ENCODE measurements around the gene KIF3C. TPM values are rescaled to one million over a fixed set of nuclear protein-coding genes. Genes with fewer than 3 reads are reported as not detected.

KIF3C gene
- total and polyA plus RNA-seq, 10 of the 15 experiments (the other 5 are each of a cell fraction or from before 2014, with no cell fraction given), result 0.10 to 0.63 (median 0.46) TPM

DNA sequence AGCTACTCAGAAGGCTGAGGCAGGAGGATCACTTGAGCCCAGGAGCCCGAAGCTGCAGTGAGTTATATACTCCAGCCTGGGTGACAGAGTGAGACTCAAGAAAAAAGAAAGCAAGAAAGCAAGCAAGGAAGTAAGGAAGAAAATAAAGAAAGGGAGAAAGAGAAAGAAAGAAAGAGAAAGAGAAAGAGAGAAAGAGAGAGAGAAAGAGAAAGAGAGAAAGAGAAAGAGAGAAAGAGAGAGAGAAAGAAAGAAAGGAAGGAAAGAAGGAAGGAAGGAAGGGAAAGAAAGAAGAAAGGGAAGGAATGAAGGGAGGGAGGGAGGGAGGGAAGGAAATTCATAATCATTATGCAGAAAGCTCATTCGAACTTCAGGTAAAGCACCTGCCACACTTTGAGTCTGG is 33.9 kb downstream of the KIF3C start:
- no peaks in the 10 kb centered on the region for H3K36me3 ChIP-seq (ENCODE audit: control insufficient read depth in 2 of 2, insufficient read depth in 2 of 2, low read length in 1 of 2)
- no peak for ATAC-seq
- H3K27ac ChIP-seq (ENCODE audit: control insufficient read depth, insufficient read depth), result no peak overlapping the region
- intact Hi-C loops (cut with micrococcal nuclease; ENCODE audit: unreplicated experiment) (no loop called here), in situ Hi-C loops (cut with MboI) (loop anchor here (5.0 kb wide), 1 partner anchor 629 kb away; no protein-coding TSS in a partner anchor)
- no peaks in the 10 kb centered on the region for H3K4me1 ChIP-seq (ENCODE audit: control insufficient read depth, insufficient read depth, low read length)
- no peak overlapping the region for H2AFZ ChIP-seq (ENCODE audit: control insufficient read depth, low read depth, low read length)
- H3K9me3 ChIP-seq (replicated peaks; ENCODE audit: control insufficient read depth, insufficient read depth, low read length), result no peaks in the 10 kb centered on the region
- FAIRE-seq, result no peak
- no peak for DNase-seq (ENCODE audit: low read depth, low spot score)
- CTCF ChIA-PET, result interaction anchor here (0.6 to 3.3 kb wide), 6 partner anchors 8 to 1541 kb away, joined by 3 to 21 read pairs (median 6); no protein-coding TSS in a partner anchor
- WGBS (ENCODE audit: insufficient coverage, insufficient replicate concordance, low lambda C conversion rate, missing lambda C conversion rate), result 27% methylated on average over 2 of the region's 2 CpGs
- no peak overlapping the region for H3K4me2 ChIP-seq (ENCODE audit: control insufficient read depth, insufficient read depth)
- no peak overlapping the region for H3K9ac ChIP-seq (ENCODE audit: control insufficient read depth, insufficient read depth, low read length)
- SMC1A ChIA-PET (ENCODE audit: uncharacterized antibody, unreplicated experiment), result interaction anchor here (1.3 to 2.5 kb wide), 2 partner anchors 94 to 97 kb away, joined by 4 to 12 read pairs; no protein-coding TSS in a partner anchor
- no peaks in the 10 kb centered on the region for H3K79me2 ChIP-seq (ENCODE audit: control insufficient read depth, insufficient read depth, low read length)
- no peaks in the 10 kb centered on the region for H4K20me1 ChIP-seq (ENCODE audit: control insufficient read depth, insufficient read depth)
- TF ChIP-seq CHD4 (IDR thresholded peaks at IDR 0.05) (no peak), NR2C1 (IDR thresholded peaks at IDR 0.05) (no peak), TCF3 (IDR thresholded peaks at IDR 0.05; ENCODE audit: borderline replicate concordance, insufficient read depth, low read depth, low read length) (no peak), RELA (IDR thresholded peaks at IDR 0.05; ENCODE audit: borderline replicate concordance, partially characterized antibody) (no peak)
- H3K4me3 ChIP-seq, result no peak overlapping the region
- H3K27me3 ChIP-seq (replicated peaks in 1 of 2; ENCODE audit: control insufficient read depth in 2 of 2, insufficient read depth in 2 of 2, low read length in 1 of 2), result no peaks in the 10 kb centered on the region
- RAD21 ChIA-PET (ENCODE audit: unreplicated experiment), result interaction anchor here (1.0 to 1.6 kb wide), 3 partner anchors 96 to 341 kb away, joined by 3 to 7 read pairs (median 5); no protein-coding TSS in a partner anchor
- POLR2A ChIA-PET, result no interaction called here
- no TSS peak for BruUV-seq (replicated peaks)

DNA sequence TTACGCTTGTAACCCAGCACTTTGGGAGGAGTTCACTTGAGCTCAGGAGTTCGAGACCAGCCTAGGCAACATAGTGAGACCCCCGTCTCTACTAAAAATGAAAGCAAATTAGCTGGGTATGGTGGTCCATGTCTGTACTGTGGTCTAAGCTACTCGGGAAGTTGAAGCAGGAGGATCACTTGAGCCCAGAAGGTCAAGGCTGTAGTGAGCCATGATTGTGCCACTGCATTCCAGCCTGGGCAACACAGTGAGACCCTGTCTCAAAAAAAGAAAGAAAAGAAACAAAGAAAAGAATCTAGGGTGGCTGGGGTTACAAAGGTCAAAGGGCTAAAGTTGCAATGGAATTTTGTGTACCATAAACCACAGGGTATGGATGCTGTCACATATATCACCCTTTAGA is 41.3 kb downstream of the KIF3C start:
- CTCF ChIA-PET, result no interaction called here

More for the DNA sequence above, 41.3 kb downstream of the KIF3C start:
- ChIA-PET RAD21 (ENCODE audit: unreplicated experiment) (no interaction called here), SMC1A (ENCODE audit: uncharacterized antibody, unreplicated experiment) (no interaction called here), POLR2A (no interaction called here)
- Histone ChIP-seq H3K9ac (ENCODE audit: control insufficient read depth, insufficient read depth, low read length) (no peak overlapping the region), H3K27ac (ENCODE audit: control insufficient read depth, insufficient read depth) (no peak overlapping the region), H2AFZ (ENCODE audit: control insufficient read depth, low read depth, low read length) (no peak overlapping the region), H3K9me3 (replicated peaks; ENCODE audit: control insufficient read depth, insufficient read depth, low read length) (no peaks in the 10 kb centered on the region), H3K27me3 (replicated peaks in 1 of 2; ENCODE audit: control insufficient read depth in 2 of 2, insufficient read depth in 2 of 2, low read length in 1 of 2) (no peaks in the 10 kb centered on the region), H3K4me2 (ENCODE audit: control insufficient read depth, insufficient read depth) (no peak overlapping the region), H3K4me1 (ENCODE audit: control insufficient read depth, insufficient read depth, low read length) (no peaks in the 10 kb centered on the region), H3K4me3 (no peak overlapping the region), H3K79me2 (ENCODE audit: control insufficient read depth, insufficient read depth, low read length) (no peaks in the 10 kb centered on the region), H3K36me3 (ENCODE audit: control insufficient read depth in 2 of 2, insufficient read depth in 2 of 2, low read length in 1 of 2) (no peaks in the 10 kb centered on the region), H4K20me1 (ENCODE audit: control insufficient read depth, insufficient read depth) (no peaks in the 10 kb centered on the region)
- no peak for ATAC-seq
- 62% methylated on average over 4 of the region's 4 CpGs for WGBS (ENCODE audit: insufficient coverage, insufficient replicate concordance, low lambda C conversion rate, missing lambda C conversion rate)
- no peak for TF ChIP-seq NR2C1 (IDR thresholded peaks at IDR 0.05)
- TF ChIP-seq GATAD2B (conservative IDR thresholded peaks at IDR 0.05; ENCODE audit: low read depth), result no peak
- no peak for TF ChIP-seq NBN (IDR thresholded peaks at IDR 0.05)
- TF ChIP-seq, protein P1, sequence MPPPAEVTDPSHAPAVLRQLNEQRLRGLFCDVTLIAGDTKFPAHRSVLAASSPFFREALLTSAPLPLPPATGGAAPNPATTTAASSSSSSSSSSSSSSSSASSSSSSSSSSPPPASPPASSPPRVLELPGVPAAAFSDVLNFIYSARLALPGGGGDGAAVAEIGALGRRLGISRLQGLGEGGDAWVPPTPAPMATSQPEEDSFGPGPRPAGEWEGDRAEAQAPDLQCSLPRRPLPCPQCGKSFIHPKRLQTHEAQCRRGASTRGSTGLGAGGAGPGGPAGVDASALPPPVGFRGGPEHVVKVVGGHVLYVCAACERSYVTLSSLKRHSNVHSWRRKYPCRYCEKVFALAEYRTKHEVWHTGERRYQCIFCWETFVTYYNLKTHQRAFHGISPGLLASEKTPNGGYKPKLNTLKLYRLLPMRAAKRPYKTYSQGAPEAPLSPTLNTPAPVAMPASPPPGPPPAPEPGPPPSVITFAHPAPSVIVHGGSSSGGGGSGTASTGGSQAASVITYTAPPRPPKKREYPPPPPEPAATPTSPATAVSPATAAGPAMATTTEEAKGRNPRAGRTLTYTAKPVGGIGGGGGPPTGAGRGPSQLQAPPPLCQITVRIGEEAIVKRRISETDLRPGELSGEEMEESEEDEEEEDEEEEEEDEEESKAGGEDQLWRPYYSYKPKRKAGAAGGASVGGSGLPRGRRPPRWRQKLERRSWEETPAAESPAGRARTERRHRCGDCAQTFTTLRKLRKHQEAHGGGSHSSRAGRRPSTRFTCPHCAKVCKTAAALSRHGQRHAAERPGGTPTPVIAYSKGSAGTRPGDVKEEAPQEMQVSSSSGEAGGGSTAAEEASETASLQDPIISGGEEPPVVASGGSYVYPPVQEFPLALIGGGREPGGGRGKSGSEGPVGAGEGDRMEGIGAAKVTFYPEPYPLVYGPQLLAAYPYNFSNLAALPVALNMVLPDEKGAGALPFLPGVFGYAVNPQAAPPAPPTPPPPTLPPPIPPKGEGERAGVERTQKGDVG (CRISPR knock-in tag; IDR thresholded peaks at IDR 0.05), result no peak
- TF ChIP-seq YY1 (IDR thresholded peaks at IDR 0.05; ENCODE audit: low read depth, low read length), result no peak
- TF ChIP-seq RCOR1 (conservative IDR thresholded peaks at IDR 0.05; ENCODE audit: low read depth, low read length), result no peak
- TF ChIP-seq BRCA1 (IDR thresholded peaks at IDR 0.05; ENCODE audit: low read depth, low read length), result no peak
- TF ChIP-seq RUNX3 (IDR thresholded peaks at IDR 0.05; ENCODE audit: low read length), result no peak
- no peak for TF ChIP-seq PML (IDR thresholded peaks at IDR 0.05; ENCODE audit: low read length)
- TF ChIP-seq ESRRA (IDR thresholded peaks at IDR 0.05; ENCODE audit: low read length), result no peak
- TF ChIP-seq HCFC1 (IDR thresholded peaks at IDR 0.05; ENCODE audit: low read length), result no peak
- in situ Hi-C loops (cut with MboI) (no loop called here), intact Hi-C loops (cut with micrococcal nuclease; ENCODE audit: unreplicated experiment) (no loop called here)
- no peak for FAIRE-seq
- no peak for DNase-seq (ENCODE audit: low read depth, low spot score)
- BruUV-seq (replicated peaks), result no TSS peak

All from GM12878 (cell line).